PC-3 (cell line): ENCODE results near the gene MDK. TPM values are rescaled to one million over a fixed set of nuclear protein-coding genes. Genes with fewer than 3 reads are reported as not detected.

Source experiments
- ATAC-seq: fragments of 200-7000 bp; cut with Tn5 transposase; 2 replicates; pipeline ENCODE4 v1.9.1; 2020; ENCODE audit warnings: mild to moderate bottlenecking, moderate library complexity
- BruUV-seq: library from RNA; stranded (reverse); fragments of 400-500 nt; replicated peaks from 2 replicates; lab custom pipeline; 2021; lab: Mats Ljungman, UMichigan
- CTCF ChIA-PET: fragments of 300-600 bp; sonication (Branson Sonifier 250); formaldehyde crosslinking; loops from one replicate; lab custom pipeline; 2022; ENCODE audit warnings: antibody characterized with exemption; lab: Charles Lee
- POLR2A ChIA-PET: fragments of 300-600 bp; sonication (Branson Sonifier 250); formaldehyde crosslinking; loops from one replicate; lab custom pipeline; 2022; ENCODE audit warnings: antibody characterized with exemption; ENCODE audit not compliant: unreplicated experiment; lab: Charles Lee
- DNase-seq: peaks from one replicate; pipeline ENCODE4 v3.0.0-alpha.2; 2015
- H2AFZ ChIP-seq: fragments of 300-600 bp; sonication (generic); 2 replicates; pipeline ENCODE4 v1.6.0; 2016; ENCODE audit warnings: antibody characterized with exemption, low read length
- H3F3A ChIP-seq: fragments of 300-600 bp; sonication (generic); one replicate; pipeline ENCODE4 v1.6.0; 2017; ENCODE audit warnings: antibody characterized with exemption, low read length, control low read depth, mild to moderate bottlenecking; ENCODE audit not compliant: unreplicated experiment
- H3K27ac ChIP-seq: fragments of 300-600 bp; sonication (generic); 2 replicates; pipeline ENCODE4 v1.5.1; 2016; ENCODE audit warnings: mild to moderate bottlenecking, low read length
- H3K27me3 ChIP-seq: fragments of 300-600 bp; sonication (generic); 2 replicates; pipeline ENCODE4 v1.6.1; 2016; ENCODE audit warnings: low read length, mixed read lengths
- H3K36me3 ChIP-seq: fragments of 300-600 bp; sonication (generic); 2 replicates; pipeline ENCODE4 v1.6.1; 2016; ENCODE audit warnings: low read depth, mixed run types, low read length, mixed read lengths
- H3K4me1 ChIP-seq: fragments of 300-600 bp; sonication (generic); 2 replicates; pipeline ENCODE4 v1.5.1; 2016; ENCODE audit warnings: low read length; ENCODE audit not compliant: insufficient read depth
- H3K4me2 ChIP-seq: fragments of 300-600 bp; sonication (generic); 2 replicates; pipeline ENCODE4 v1.6.0; 2016; ENCODE audit warnings: low read length
- H3K4me3 ChIP-seq: fragments of 300-600 bp; sonication (generic); 2 replicates; pipeline ENCODE4 v1.5.1; 2016; ENCODE audit warnings: mild to moderate bottlenecking, low read length, mixed read lengths
- H3K79me2 ChIP-seq: fragments of 300-600 bp; sonication (generic); 2 replicates; pipeline ENCODE4 v1.6.1; 2017; ENCODE audit warnings: low read length, mixed read lengths
- H3K9ac ChIP-seq: fragments of 300-600 bp; sonication (generic); 2 replicates; pipeline ENCODE4 v1.6.0; 2016; ENCODE audit warnings: mild to moderate bottlenecking, low read length
- H3K9me2 ChIP-seq: fragments of 300-600 bp; sonication (generic); replicated peaks from 2 replicates; pipeline ENCODE4 v1.6.1; 2016; ENCODE audit warnings: mixed run types, low read length, mixed read lengths
- H3K9me3 ChIP-seq: fragments of 300-600 bp; sonication (generic); 2 replicates; pipeline ENCODE4 v1.6.1; 2016; ENCODE audit warnings: low read length, mixed read lengths
- H4K20me1 ChIP-seq: fragments of 300-600 bp; sonication (generic); 2 replicates; pipeline ENCODE4 v1.6.1; 2016; ENCODE audit warnings: low read length, mixed read lengths
- EZH2 ChIP-seq: fragments of 300-600 bp; sonication (generic); IDR thresholded peaks from one replicate; pipeline ENCODE4 v1.6.1; 2017; ENCODE audit warnings: antibody characterized with exemption, mild to moderate bottlenecking, low read length; ENCODE audit not compliant: unreplicated experiment
- EZH2phosphoT487 ChIP-seq: fragments of 300-600 bp; sonication (generic); IDR thresholded peaks from 2 replicates; pipeline ENCODE4 v1.6.1; 2018; ENCODE audit warnings: mild to moderate bottlenecking, antibody characterized with exemption, low read length, borderline replicate concordance
- intact Hi-C: fragments of 100-400 bp; cut with micrococcal nuclease; formaldehyde crosslinking; loops from 2 replicates; pipeline ENCODE4 v1.9.0; 2023
- microRNA-seq: library from miRNA; unstranded; fragments of <30 nt; microRNA quantifications from one replicate; pipeline ENCODE4 v1.1.0, GENCODE V29; 2020; ENCODE audit not compliant: unreplicated experiment
- total RNA-seq: library from RNA; depleted of rRNA; stranded (reverse); fragments of >200 nt; gene quantifications from 2 replicates; pipeline ENCODE4 v1.2.3, GENCODE V29; 2014; rRNA removed
- TF ChIP-seq, protein P1 (sequence below): fragments of 300-600 bp; sonication (generic); conservative IDR thresholded peaks from 2 replicates; pipeline ENCODE4 v1.5.1; 2017; ENCODE audit warnings: antibody characterized with exemption, low read depth, mild to moderate bottlenecking, low read length

MDK gene
- total RNA-seq, 1 experiment from 2014 or later, result 184 TPM

DNA sequence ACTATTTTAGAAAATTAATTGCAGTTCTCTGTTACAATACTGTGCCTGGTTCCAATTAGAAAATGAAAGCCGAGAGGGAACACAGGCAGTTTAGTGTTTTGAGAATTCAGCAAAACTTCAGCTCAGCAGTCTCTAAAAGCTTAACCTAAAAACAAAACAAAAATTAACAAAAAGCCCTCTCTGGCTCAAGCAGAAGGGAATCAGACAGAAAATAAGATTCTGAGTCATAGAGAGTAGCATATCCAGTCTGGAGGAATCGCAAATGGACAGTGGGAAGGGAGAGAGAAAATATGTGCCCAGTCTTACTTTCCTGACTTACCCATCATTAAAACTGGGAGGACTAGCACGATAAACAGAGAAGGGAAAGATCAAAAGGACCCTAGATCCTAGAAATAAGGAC is 48.2 kb downstream of the MDK start:
- DNase-seq (no peak), ATAC-seq (no peak)
- intact Hi-C loops, result no loop called here
- H3F3A ChIP-seq, result no peaks in the 10 kb centered on the region
- H4K20me1 ChIP-seq, result no peaks in the 10 kb centered on the region
- H3K4me1 ChIP-seq, result no peaks in the 10 kb centered on the region
- BruUV-seq, result no TSS peak
- H3K9ac ChIP-seq, result no peak overlapping the region
- TF ChIP-seq EZH2phosphoT487 (no peak), EZH2 (no peak)
- TF ChIP-seq, protein P1, sequence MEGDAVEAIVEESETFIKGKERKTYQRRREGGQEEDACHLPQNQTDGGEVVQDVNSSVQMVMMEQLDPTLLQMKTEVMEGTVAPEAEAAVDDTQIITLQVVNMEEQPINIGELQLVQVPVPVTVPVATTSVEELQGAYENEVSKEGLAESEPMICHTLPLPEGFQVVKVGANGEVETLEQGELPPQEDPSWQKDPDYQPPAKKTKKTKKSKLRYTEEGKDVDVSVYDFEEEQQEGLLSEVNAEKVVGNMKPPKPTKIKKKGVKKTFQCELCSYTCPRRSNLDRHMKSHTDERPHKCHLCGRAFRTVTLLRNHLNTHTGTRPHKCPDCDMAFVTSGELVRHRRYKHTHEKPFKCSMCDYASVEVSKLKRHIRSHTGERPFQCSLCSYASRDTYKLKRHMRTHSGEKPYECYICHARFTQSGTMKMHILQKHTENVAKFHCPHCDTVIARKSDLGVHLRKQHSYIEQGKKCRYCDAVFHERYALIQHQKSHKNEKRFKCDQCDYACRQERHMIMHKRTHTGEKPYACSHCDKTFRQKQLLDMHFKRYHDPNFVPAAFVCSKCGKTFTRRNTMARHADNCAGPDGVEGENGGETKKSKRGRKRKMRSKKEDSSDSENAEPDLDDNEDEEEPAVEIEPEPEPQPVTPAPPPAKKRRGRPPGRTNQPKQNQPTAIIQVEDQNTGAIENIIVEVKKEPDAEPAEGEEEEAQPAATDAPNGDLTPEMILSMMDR, result no peak
- H3K4me2 ChIP-seq, result no peak overlapping the region
- POLR2A ChIA-PET, result no interaction called here
- peaks cover 6% of the 10 kb centered on the region for H3K36me3 ChIP-seq
- no peaks in the 10 kb centered on the region for H3K9me2 ChIP-seq
- no peak overlapping the region for H3K27ac ChIP-seq
- no peaks in the 10 kb centered on the region for H3K79me2 ChIP-seq
- CTCF ChIA-PET, result no interaction called here
- no peaks in the 10 kb centered on the region for H3K9me3 ChIP-seq
- no peak overlapping the region for H3K4me3 ChIP-seq
- no peak overlapping the region for H2AFZ ChIP-seq
- no peaks in the 10 kb centered on the region for H3K27me3 ChIP-seq

DNA sequence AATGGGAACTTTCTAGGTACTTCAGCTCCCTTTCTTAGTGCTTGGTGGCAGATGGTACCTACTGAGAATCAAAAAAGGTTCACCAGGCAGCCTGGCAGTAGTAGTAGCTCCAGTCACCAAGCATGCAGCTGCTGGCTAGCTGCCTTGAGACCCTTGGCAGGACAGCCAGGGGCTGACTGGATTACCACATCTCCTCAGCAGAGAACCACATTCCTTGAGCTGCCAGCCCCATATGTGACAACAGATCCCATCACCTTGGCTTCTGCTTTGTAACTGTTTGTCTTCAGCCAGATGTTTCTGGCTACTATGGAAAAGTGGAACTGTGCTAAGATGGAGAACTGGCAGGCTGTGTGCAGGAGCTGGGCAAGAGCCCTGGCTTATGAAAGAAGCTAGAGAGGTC is 49.7 kb downstream of the MDK start:
- no peaks in the 10 kb centered on the region for H3K27me3 ChIP-seq
- TF ChIP-seq EZH2phosphoT487 (no peak), EZH2 (no peak)
- TF ChIP-seq, protein P1, result no peak
- H3K4me2 ChIP-seq, result no peak overlapping the region
- H3K27ac ChIP-seq, result no peak overlapping the region
- DNase-seq (no peak), ATAC-seq (no peak)
- no peaks in the 10 kb centered on the region for H3K4me1 ChIP-seq
- no peak overlapping the region for H2AFZ ChIP-seq
- ChIA-PET POLR2A (no interaction called here), CTCF (no interaction called here)
- no peak overlapping the region for H3K4me3 ChIP-seq
- no peaks in the 10 kb centered on the region for H3K9me2 ChIP-seq
- H3F3A ChIP-seq, result no peaks in the 10 kb centered on the region
- BruUV-seq, result no TSS peak
- peaks cover 6% of the 10 kb centered on the region for H3K36me3 ChIP-seq
- no peaks in the 10 kb centered on the region for H3K79me2 ChIP-seq
- no peaks in the 10 kb centered on the region for H3K9me3 ChIP-seq
- H3K9ac ChIP-seq, result no peak overlapping the region
- intact Hi-C loops, result no loop called here
- no peaks in the 10 kb centered on the region for H4K20me1 ChIP-seq

Small RNA genes within 50 kb of the gene (microRNA-seq; reads per million reads assigned to microRNA genes)
- gene MIR4688, result not detected

Other genes with a start within 250 kb of the MDK start
- gene CREB3L1, start 104.0 kb upstream of the MDK start, total RNA-seq, result 1.1 and 1.4 TPM in 2 replicates
- 70.2 and 91.0 TPM in 2 replicates for gene DGKZ, start 34.2 kb upstream of the MDK start, total RNA-seq
- gene CHRM4, start 10.1 kb downstream of the MDK start, total RNA-seq, result not detected in 2 replicates
- gene AMBRA1, start 212.4 kb downstream of the MDK start, total RNA-seq, result 15.8 and 18.0 TPM in 2 replicates
- 1.7 and 6.5 TPM in 2 replicates for gene HARBI1, start 235.6 kb downstream of the MDK start, total RNA-seq
- 95.0 and 97.3 TPM in 2 replicates for gene ATG13, start 235.9 kb downstream of the MDK start, total RNA-seq